CD4-positive, alpha-beta T cell treated with Interleukin-17A for 4 hours (primary cell): ENCODE data around the gene LDLRAD3.

Experiments
- DNase-seq: peaks from one replicate; pipeline ENCODE4 v3.0.0-alpha.2; 2020; ENCODE audit warnings: mixed read lengths

The LDLRAD3 gene

DNA sequence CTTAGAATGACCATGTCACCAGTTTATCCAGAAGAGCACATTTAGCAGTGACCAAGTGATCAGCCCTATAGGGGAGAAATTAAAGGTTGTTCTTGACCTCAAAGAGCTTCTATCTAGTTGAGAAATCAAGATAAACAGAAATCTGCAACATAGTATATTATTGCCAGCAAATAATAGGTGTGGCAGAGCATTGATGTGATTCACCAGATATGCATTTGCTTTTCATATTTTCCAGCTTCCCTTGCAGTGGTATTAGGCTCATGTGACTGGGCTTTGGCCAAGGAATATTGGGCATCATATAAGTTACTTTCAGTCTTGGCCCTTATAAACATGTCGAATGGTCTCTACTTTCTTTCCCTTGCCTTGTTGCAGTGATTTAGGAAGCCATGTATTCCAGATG, 310.9 kb downstream of the LDLRAD3 start:
- DNase-seq = no peak

- no peak for DNase-seq
Observed at GRCh38 chr11:36257351-36257750, 313.5 kb downstream of the LDLRAD3 start.

GRCh38 chr11:36258730-36259360, 315.0 kb downstream of the LDLRAD3 start:
- DNase-seq = peak; percentile 7

DNA sequence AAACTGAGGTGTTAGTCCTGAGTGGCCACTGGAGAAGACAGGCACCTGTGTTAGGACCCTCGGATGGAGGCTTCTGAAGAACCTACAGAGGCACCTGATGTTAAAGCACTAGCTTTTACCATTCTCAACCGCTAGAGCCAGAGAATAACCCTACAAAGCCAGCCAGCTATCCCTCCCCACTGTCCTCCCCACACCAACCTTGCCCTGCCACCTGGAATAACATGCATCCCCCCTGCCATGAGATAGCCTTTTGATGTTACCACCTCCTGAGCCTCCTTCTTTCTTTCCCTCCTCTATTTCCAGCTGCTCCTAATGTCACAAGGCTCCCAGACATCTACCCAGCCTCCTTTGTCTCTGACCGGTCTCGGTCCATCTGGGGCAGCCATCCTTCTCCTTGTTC, 317.2 kb downstream of the LDLRAD3 start:
- DNase-seq = no peak

GRCh38 chr11:36264011-36264972, 320.4 kb downstream of the LDLRAD3 start:
- DNase-seq = no peak

DNA sequence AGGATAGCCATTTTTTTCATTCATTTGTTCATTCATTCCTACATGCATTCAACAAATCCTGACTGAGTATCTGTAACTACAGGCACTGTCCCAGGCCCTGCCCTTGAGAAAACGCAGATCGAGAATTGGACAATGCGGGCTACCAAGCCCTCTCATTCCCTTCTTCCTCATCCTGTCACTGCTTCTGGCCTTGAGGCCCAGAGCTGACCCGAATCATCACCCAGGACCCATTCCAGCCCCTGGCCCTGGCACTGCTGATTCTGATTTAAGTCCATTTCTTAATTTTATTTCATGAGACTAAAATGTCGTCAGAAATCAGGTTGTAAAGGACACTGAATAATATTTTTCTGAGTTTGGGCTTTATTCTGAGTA, 321.1 kb downstream of the LDLRAD3 start:
- no peak for DNase-seq

GRCh38 chr11:36265793-36266628, 322.1 kb downstream of the LDLRAD3 start:
- peak; percentile 66 for DNase-seq

DNA sequence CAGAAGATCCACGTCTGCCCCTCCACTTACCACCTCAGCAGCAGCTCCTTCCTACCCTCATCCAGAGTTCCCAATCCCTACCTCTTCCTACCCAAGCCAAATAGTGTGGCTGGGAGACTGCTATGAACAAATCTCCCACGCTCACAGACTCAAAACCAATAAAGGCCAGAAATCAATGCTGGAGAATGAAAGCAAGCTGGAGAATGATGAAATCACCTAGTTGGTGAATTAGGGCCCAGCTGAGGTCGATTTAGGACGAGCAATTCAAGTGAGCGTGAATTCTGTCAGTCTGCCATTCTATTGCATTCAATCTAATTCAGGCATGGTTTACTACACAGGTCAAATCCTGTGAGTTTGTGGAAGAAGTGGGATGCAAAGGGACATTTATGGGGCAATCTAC, 322.9 kb downstream of the LDLRAD3 start:
- DNase-seq = no peak

DNA sequence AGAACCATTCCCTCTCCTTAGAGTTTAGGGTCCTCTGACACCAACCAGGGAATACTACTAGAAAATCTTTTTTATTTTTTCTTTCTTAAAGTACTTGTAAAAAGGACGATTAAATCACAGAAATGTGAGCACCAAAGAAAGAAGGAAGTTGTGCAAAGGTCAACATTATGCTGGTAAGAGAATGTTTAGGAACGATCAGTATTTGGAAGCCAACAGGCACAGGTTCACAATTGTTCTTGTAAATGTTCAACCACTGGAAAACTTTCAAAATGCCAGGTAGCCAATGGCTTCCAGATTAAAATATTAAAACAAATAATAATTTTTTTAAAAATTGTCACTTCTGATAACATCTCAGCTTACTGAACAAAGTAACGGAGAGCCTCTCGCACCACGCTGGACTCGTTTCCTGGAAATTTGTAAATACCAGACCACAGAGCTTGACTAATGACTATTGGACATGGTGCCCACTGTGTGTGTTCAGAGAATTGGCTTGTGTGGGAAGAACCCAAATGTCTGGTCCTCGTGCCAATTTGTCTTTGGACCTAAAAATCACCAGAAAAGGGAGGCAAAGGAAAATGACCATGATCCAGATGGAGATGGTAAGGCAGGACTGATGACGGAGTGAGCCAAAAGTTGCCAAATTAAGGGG, 324.6 kb downstream of the LDLRAD3 start:
- no peak for DNase-seq

- DNase-seq = no peak
Observed at GRCh38 chr11:36270701-36271100, 326.8 kb downstream of the LDLRAD3 start.

GRCh38 chr11:36271794-36272407, 328.0 kb downstream of the LDLRAD3 start:
- DNase-seq = no peak

DNA sequence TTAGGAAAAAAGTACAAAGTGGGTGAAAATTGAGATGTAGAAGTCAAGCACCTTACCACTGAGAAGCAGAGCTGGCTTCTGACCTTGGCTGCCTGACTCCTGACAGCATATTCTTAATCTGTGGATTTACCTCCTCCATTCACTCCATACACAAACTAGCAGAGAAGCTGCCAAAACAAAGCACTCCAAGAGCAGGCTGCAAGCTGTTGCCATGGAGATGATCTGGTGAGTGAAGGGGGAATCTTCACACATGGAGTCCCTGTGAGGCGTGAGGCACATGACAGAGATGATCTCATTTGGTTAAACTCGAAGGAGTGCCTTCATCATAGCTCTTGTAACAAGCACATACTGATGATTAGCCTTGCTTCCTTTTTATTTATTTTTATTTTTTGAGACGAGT, 329.2 kb downstream of the LDLRAD3 start:
- DNase-seq = no peak

DNA sequence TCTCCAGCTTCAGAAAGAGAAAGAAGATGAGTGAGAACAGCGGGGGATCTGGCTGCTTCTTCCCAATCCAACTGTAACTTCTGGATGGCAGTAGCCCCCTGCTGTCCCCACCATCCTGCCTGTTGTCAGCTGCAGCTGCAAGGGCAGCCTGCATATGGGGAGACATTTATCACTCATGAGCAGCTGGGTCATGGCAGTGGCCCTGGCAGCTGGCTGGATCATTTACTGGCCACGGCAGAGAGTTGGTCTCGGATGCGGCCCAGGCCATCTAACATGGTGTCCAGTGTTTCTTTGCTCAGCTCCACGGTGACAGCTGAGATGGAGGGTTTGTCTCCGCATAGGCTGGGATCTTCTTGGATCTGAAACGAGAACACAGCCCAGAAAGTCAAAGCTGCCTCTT, 330.6 kb downstream of the LDLRAD3 start:
- no peak for DNase-seq

DNA sequence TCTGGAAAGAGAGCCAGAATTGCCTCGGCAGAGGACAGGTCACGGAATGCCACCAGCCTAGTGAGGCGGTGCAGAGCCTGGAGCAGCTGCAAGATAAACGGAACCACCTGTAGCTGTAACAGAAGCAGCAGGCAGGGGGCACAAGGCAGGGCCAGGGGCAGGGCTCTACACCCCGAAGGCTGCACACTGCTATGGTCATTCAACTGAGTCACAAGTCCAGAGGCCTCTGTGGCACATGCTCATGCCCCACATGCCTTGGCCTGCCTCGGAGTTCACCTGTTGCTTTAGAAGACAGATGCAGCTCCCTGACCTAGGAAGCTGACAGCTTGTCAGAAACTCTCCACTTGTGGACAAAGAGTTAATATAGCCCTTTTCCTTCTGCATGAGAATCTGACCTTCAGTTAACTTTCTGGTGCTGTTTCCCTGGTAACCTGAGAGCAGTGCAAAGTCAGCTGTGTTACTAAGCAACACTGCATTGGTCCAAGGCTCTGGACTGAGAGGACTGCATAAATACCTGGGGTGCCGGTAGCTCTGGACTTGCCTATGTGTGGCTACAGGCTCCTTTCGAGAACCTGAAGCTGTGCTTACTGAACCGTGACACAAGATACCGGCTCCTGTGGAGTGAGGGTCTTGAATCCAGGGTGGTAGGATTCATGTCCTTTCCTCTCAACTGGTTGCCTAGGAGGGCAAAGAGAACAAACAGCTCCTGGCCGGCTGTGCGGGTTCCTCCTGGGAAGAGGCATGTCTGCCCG, 334.8 kb downstream of the LDLRAD3 start:
- no peak for DNase-seq

DNA sequence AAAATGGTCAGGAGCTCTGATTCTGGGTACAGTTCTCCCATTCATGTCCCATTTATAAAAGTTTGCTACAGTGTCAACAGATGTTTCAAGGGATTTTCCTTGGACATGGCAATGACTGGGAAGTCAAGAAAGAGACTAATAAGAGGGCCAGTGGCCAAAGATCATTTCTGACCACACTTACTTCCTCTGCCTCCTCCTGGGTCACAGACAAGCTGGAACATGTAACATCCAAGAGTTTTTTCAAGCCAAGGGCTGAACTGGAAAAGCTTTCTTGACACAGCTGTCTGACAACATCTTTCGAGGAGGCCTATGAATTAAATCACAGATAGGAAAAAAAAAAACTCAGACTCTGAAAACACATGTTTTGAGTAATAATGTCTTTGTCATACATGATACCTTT, 336.7 kb downstream of the LDLRAD3 start:
- DNase-seq = no peak
